ENCODE data around the gene AFTPH. TPM values are rescaled to one million over a fixed set of nuclear protein-coding genes. Genes with fewer than 3 reads are reported as not detected.

AFTPH gene
- total RNA-seq, 1 experiment from 2014 or later, result 13.5 TPM

DNA sequence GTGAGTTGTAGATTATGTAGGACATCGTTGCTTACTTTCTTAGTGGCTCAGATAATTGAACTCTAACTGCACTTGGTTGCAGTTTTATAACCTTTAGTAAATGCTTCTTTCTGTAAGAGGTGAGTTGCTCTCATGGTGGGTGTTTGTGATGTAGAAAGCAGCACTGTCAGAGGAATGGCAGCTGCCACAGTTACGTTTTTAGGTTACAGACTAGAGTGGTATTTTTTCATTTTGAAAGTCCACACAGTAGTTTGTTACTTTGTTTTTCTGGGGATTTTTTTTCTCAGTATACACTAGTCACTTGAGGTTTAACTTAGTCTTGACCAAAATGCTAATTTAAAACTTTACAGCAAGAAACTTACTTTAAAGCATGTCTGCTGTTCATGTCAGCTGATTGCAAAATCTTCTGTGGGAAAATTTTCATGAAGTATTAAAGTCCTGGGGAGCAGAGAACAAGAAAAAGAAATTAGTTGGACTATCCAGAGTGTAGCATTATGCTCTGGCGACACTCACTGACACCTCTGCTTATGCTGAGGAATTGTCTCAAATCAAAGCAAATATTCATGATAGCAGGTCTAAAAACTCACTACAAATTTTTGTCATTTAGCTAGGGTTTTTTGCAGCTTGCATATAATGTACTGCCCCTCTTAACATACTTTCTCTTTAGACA, 14.8 kb downstream of the AFTPH start:
- no peak overlapping the region for H2AK5ac ChIP-seq (ENCODE audit: insufficient read length, low read length)
- H3K79me1 ChIP-seq (ENCODE audit: insufficient read depth, low read depth, low read length, poor library complexity, severe bottlenecking), result peaks cover 7% of the 10 kb centered on the region
- no peak overlapping the region for H3K4me3 Mint-ChIP-seq
- H3K4me1 Mint-ChIP-seq, result peaks cover 8 to 17% of the 10 kb centered on the region in 2 experiments
- H3K36me3 Mint-ChIP-seq (ENCODE audit: insufficient read depth in 1 of 3, low read depth in 3 of 3), result no peaks in the 10 kb centered on the region
- H3K9ac ChIP-seq (ENCODE audit: extremely low read depth, insufficient read length, low read length), result no peak overlapping the region
- no peak overlapping the region for H3K18ac ChIP-seq (ENCODE audit: insufficient read length, low read depth, low read length)
- H3T11ph ChIP-seq (ENCODE audit: low read length), result no peak overlapping the region
- H3K23ac ChIP-seq (ENCODE audit: insufficient read length, low read depth, low read length), result no peak overlapping the region
- H2BK15ac ChIP-seq (ENCODE audit: low read depth, low read length), result no peak overlapping the region
- no CpG with 5 or more reads among the region's 3 CpGs for WGBS (ENCODE audit: extremely low coverage, insufficient read length, low lambda C conversion rate)
- no peaks in the 10 kb centered on the region for H3K9me3 Mint-ChIP-seq
- H3K27ac Mint-ChIP-seq, result no peak overlapping the region; a peak in 1 of 7 replicates
- H3K4me2 ChIP-seq (ENCODE audit: insufficient read depth, insufficient read length, low read length), result no peak overlapping the region
- no peaks in the 10 kb centered on the region; the same call in none of the 2 replicates for H3K27me3 Mint-ChIP-seq (ENCODE audit: low read depth)
- H3K23me2 ChIP-seq (ENCODE audit: insufficient read length, low read depth, low read length, poor library complexity, severe bottlenecking), result no peaks in the 10 kb centered on the region
- no peak overlapping the region for H4K91ac ChIP-seq (ENCODE audit: insufficient read length, low read depth, low read length)
- no peak for DNase-seq
- no peak overlapping the region for H4K5ac ChIP-seq (ENCODE audit: insufficient read length, low read depth, low read length)
- H3K9me3 ChIP-seq (ENCODE audit: control insufficient read depth, low read depth, low read length), result no peaks in the 10 kb centered on the region
- no peaks in the 10 kb centered on the region; the same call in 1 of the 2 replicates for H3K4me1 ChIP-seq (ENCODE audit: insufficient read depth, low read length)
- peaks cover 4% of the 10 kb centered on the region; the same call in 1 of the 2 replicates for H3K79me2 ChIP-seq (ENCODE audit: insufficient read depth, low read length)
- H4K20me1 ChIP-seq (ENCODE audit: control insufficient read depth, insufficient read depth, insufficient read length), result no peaks in the 10 kb centered on the region
- no peak overlapping the region for H3K27ac ChIP-seq (ENCODE audit: insufficient read length, low read depth, low read length)
- TF ChIP-seq, protein P1, sequence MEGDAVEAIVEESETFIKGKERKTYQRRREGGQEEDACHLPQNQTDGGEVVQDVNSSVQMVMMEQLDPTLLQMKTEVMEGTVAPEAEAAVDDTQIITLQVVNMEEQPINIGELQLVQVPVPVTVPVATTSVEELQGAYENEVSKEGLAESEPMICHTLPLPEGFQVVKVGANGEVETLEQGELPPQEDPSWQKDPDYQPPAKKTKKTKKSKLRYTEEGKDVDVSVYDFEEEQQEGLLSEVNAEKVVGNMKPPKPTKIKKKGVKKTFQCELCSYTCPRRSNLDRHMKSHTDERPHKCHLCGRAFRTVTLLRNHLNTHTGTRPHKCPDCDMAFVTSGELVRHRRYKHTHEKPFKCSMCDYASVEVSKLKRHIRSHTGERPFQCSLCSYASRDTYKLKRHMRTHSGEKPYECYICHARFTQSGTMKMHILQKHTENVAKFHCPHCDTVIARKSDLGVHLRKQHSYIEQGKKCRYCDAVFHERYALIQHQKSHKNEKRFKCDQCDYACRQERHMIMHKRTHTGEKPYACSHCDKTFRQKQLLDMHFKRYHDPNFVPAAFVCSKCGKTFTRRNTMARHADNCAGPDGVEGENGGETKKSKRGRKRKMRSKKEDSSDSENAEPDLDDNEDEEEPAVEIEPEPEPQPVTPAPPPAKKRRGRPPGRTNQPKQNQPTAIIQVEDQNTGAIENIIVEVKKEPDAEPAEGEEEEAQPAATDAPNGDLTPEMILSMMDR (conservative IDR thresholded peaks at IDR 0.05), result no peak
- no peaks in the 10 kb centered on the region for H3K27me3 ChIP-seq (ENCODE audit: insufficient read depth, low read length)
- no peak overlapping the region for H2AFZ ChIP-seq (ENCODE audit: low read length)
- H2BK12ac ChIP-seq (ENCODE audit: insufficient read length, low read depth, low read length), result no peak overlapping the region
- no peak overlapping the region for H2BK5ac ChIP-seq (ENCODE audit: insufficient read length, low read length)
- no peak overlapping the region for H2BK20ac ChIP-seq (ENCODE audit: low read depth, low read length, poor library complexity, severe bottlenecking)
- H4K8ac ChIP-seq (replicated peaks; ENCODE audit: insufficient read length, low read depth, low read length), result no peak overlapping the region
- H2BK120ac ChIP-seq (ENCODE audit: low read depth, low read length, poor library complexity, severe bottlenecking), result no peak overlapping the region
- no peak overlapping the region for H3K14ac ChIP-seq (ENCODE audit: insufficient read depth, low read length)
- H3K56ac ChIP-seq (ENCODE audit: insufficient read length, low read depth, low read length), result no peak overlapping the region
- H3K4ac ChIP-seq (ENCODE audit: low read depth, low read length), result no peak overlapping the region

All from H9 (cell line).